Neural progenitor cell (in vitro differentiated cells): Measurements from ENCODE around the gene MBNL2.

Source experiments
- CTCF ChIP-seq: fragments of 200-600 bp; sonication (generic); IDR thresholded peaks from 2 replicates; pipeline ENCODE4 v1.5.1; 2017; ENCODE audit warnings: antibody characterized with exemption, mild to moderate bottlenecking
- EZH2phosphoT487 ChIP-seq: fragments of 200-600 bp; sonication (generic); IDR thresholded peaks from 2 replicates; pipeline ENCODE4 v1.6.1; 2017; ENCODE audit warnings: antibody characterized with exemption

GRCh38 chr13:97214921-97215320 lies 7.2 kb upstream of the MBNL2 start:
- TF ChIP-seq CTCF: no peak
- TF ChIP-seq EZH2phosphoT487: no peak
